Epidermal melanocyte (primary cell): ENCODE data around the gene TSPAN17.

Experiments
- DNase-seq: peaks from one replicate; pipeline ENCODE4 v3.0.0; 2011; ENCODE audit warnings: low spot score; ENCODE audit not compliant: insufficient read length

The TSPAN17 gene

DNA sequence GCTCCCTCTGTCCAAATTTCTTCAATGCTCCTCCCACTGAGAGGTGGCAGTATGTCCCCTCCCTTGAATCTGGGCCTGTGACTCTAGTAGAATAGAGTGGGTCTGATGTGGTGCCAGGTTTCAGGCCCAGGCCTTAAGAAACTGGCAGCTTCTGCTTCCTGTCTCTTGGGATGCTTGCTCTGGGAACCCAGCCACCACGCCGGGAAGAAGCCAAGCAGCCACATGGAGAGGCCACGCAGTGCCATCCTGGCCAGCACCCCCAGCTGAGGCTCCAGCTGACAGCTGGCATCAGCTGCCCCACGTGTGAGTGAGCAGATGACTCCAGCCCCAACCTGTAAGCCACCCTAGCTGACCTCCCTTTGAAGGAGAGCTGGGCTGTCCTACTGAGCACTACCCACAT, 7.3 kb upstream of the TSPAN17 start:
- DNase-seq, result no peak

DNA sequence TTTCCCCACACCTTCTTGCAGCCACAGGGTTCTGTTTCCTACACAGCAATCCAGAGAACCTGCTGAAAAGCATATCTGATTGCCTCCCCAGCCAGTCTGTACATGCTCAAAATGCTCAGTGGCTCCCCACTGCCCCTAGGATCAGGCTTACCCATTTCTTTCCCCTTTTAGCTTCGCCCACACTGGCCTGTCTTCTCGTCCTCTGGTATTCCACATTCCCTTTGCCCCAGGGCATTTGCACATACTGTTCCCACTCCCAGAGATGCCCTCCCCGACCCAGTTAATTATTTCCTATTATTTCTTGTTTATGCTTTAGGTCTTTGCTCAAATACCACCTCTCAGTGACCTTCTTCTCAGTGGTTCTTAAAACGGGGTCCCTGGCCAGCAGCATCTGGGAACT, 6.7 kb upstream of the TSPAN17 start:
- no peak for DNase-seq

DNA sequence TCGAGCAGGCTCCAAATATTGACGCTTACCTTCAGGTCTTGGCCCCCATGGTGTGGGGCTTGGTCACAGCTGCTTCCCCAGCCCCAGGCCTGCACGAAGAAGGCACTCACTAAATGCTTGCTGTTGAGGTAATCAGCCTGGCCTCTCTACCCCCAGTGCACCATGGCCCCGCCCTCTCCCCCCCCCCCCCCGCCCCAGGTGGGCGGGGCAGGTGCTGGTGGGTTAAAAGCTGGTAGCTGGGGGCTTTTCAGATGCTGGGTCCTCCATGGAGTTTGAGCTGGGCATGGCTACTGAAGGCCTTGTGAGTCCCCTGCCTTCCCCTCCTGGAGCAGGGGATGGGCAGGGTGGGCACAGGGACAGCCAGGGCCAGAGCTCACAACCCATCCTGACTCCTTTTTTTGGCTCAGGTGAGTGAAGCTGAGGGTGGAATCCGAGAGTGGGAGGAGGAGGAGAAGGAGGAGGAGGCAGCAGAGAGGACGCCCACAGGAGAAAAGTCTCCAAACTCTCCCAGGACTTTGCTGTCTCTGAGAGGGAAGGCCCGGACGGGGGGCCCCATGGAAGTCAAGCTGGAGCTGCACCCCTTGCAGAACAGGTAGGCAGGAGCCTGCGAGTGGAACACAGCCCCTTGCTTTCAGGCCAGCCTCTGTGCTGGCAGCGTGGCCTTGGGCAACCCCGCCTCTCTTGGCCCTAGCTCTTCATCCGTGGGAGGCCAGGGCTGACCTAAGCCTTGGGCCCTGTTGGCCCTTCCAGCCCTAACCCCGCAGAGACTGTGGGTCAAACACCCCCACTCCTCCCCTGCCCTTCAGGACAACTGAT, 4.4 kb upstream of the TSPAN17 start:
- DNase-seq, result no peak

DNA sequence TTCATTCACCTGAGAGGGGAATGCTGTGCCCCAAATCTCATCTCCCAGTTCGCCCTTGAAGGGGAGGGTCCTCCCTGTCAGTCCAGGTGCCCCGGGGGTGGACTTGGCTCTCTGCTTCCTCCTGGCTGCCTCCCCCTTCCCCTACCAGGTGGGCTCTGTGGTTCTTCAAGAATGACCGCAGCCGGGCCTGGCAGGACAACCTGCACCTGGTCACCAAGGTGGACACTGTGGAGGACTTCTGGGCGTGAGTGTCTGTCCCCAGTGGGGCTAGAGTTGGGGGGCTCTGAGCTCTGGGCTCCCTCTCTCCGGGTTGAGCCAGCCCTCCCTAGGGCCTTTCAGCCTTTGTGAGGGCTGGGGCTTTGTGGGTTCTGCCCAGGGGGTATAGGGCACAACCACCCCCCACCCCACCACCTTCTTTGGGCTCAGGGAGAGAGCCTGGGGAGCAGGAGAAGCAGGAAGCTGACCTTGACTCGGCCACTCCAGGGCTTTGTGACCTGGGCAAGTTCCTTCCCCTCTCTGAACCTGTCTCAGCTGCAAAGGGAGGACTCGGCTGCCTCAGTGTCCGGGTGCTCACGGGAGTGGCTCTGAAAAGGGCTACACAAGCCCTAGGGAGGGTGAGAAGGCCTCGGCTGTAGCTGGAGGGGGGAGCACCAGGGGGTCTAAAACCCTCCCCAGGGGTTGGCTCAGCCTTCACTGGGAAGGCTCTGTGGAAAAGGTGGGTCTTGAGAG, 3.6 kb upstream of the TSPAN17 start:
- no peak for DNase-seq

DNA sequence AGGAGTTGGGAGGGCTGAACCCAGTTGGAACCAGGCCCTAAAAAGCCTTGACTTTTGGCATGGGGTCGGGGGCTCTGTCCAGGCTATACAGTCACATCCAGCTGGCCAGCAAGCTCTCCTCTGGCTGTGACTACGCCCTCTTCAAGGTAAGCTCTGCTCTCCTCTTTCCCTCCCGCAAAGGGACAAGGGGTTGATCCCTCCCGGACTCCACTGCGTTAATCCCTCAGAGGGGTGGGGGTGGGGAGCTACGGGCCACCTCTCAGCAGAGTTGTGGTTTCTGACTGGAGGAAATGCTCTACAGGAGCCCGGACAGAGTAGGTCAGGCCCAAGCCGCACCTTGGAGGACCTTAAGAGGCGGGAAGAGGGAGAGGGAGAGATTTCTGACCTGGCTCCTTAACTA, 3.0 kb upstream of the TSPAN17 start:
- DNase-seq, result no peak

DNA sequence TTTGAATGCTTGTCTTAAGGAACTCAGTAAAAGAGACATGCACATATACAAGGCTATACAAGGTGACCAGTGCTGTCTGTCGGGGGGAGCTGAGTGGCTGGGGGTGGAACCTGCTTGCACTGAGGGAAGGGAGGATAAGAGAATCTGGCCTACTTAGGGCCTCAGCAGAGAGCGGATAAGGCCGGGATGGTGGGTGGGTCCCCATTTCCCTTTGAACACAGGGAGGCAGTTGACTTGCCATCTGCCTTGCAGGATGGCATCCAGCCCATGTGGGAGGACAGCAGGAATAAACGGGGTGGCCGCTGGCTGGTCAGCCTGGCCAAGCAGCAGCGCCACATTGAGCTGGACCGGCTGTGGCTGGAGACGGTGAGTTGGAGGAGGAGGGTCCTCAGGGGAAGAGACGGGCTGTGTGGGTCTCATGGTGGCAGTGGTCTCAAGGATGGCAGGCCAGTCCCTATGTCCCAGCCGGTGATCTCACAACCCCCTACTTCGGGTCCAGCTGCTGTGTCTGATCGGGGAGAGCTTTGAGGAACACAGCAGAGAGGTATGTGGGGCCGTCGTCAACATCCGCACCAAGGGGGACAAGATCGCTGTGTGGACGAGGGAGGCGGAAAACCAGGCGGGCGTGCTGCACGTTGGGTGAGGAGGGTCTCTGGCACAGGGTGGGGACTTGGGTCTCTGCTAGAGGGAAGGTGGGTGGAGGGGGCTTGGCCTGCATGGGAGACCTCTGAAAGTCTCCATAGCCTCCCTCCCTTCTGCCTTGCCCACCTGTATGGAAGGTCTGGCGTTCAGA, 2.2 kb upstream of the TSPAN17 start:
- DNase-seq, result no peak

DNA sequence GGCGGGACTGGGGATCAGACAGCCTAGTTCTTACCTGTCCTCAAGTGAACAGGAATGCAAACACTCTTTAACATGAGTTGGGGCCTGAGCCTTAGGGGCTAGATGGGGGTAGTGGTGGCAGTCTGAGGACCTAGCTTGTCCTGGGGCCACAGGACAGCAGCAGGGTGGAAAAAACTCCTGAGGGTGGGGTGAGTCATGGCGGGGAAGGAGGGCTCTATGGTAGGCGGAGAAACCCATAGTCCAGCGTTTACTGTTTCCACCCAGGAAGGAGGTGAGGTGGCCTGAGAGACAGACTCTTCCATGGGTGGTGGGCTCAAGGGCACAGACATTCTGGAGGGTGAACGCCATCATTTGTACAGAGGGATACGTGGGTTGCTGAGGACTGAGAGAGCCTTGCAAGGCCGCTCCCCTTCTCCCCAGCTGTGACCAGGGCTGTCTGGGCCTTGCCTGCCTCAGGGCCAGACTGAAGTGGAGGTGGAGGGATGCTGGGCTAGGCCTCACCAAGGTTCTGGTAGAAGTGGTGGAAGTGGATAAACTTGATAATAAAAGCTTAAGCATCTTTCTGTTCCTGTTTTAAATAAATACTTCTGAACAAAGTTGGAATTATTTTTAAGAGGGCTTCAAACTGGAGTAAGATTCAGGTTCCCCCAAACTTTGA, 1.1 kb upstream of the TSPAN17 start:
- no peak for DNase-seq

DNA sequence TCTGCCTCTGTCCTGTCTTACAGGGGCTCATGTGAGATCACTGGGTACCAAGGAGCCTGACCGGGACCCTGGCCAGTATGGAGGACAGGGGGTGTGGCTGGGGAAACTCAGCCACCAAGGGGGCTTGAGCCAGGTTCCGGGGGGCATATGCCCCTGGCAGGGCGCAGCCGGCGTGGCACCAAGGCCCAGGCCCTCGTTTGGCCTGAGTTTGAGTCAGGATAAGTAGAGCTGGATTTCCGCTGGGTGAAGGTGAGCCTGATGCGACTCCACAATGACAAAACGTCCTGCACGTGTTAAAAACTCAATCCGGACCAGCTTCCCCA, 616 bp upstream of the TSPAN17 start:
- no peak for DNase-seq

DNA sequence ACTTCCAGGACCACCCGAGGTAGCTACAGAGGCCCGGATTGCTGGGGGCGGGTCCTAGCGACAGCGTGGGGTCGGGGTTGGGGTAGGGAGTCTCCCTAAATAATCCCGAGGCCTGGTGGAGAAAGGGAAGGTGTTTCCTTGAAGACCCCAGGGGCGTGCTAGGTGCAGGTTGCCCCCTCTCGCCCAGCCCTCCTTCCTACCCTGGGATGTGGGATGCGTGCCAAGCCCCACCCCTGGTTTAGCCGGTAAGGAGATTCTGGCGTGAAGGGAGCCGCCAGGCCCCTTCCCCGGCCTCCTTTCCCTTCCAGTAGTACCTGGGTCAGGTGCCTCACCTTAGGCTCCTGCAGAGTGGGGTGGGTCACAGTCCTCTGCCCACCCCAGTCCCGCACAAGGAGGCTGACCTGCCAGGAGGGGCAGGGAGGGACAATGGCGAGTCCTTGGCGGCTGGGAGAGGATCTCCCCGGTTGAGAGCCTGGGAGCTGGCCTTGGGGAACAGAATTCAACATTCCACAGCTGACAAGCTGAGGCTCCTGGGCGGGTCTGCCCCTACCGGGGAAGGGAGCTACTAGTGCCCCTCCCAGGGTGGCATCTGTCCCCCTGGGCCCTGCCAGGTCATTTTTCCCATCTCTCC, 674 bp downstream of the TSPAN17 start:
- DNase-seq, result no peak

DNA sequence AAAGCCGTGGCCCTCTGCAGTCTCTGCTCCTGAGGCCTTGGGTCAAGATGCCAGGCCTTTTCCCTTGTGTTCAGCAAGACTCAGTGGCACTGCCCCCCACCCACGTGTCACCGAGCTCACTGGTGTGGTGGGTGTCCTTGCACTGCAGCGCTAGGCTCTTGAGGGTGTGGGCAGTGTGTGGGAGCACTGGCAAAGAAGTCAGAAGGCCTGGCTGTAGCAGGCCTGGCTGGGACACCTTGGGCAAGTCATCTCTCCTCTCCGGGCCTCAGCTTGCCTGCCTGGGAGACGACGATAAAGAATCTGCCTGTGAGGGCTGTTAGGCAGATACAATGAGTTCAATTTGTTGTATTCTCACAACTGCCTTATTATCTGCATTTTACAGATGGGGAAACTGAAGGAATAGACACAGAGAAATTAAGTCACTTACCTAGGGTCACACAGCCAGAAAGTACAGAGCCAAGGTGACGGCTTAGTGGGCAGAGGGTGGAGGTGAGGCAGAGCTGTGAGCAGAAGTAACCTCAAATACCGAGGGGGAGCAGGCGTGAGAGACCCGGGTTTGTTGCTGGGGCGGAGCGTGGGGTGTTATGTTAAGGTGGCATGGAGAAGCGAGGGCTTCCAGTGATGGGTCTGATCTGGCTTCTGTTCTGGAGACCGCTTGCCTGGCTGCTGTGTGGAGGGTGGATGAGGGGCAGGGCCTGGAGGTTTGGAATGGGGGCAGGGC, 1.4 kb downstream of the TSPAN17 start:
- no peak for DNase-seq

DNA sequence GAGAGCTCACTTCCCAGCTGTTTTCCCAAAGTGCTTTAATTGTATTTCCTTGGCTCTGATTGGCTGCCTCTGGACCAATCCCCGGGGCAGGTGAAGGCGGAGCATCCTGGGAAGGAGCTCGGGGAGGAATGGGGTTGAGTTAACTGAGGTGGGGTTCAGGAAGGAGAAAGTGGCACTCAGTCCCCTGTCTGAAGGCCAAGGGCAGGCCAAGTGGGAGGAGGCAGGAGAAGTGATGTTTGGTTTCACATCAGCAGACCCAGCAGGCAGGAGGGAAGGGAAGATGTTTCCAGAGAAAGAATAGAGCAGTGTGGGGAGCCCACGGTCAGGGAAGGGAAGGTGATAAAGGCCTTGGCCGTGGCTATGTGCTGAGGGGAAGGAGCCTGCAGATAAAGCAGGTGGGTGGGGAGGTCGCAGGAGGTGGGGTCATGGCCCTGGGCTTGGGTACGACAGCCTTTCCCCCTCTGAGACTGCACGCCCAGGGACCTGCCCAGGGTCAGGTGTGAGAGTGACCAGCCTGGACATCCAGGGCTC, 3.1 kb downstream of the TSPAN17 start:
- DNase-seq, result no peak

DNA sequence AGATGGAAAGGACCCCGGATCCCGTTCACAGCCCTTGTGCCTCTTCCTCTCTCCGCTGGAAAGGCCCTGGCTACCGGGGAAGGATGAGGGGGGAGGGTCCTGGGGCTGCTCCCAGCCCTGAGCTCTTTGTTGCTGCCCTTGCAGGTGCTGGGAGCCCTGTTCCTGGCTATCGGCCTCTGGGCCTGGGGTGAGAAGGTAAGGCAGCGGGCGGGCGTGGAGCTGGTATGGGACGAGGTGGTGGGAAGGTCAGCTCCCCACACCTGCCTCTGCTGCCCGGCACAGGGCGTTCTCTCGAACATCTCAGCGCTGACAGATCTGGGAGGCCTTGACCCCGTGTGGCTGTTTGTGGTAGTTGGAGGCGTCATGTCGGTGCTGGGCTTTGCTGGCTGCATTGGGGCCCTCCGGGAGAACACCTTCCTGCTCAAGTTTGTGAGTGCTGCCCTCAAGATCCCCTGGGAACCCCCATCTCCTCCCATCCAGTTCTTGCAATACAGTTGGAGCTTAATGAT, 4.2 kb downstream of the TSPAN17 start:
- DNase-seq, result no peak

DNA sequence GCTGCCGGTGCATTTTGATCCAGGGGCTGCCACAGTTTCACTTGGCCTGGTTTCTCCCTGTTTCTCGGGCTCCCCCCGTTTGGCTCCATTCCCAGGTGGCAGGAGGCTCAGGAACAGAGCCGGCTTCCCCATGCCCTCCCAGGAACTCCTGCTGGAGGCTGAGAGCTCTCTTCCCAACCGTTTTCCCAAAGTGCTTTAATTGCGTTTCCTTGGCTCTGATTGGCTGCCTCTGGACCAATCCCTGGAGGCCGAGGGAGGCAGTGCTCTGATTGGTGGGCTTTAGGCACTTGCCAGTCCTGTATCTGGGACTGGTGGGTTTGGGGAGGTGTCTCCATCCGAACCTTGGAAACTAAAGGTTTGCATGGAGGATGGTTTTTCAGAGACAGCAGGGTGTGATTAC, 4.9 kb downstream of the TSPAN17 start:
- no peak for DNase-seq

DNA sequence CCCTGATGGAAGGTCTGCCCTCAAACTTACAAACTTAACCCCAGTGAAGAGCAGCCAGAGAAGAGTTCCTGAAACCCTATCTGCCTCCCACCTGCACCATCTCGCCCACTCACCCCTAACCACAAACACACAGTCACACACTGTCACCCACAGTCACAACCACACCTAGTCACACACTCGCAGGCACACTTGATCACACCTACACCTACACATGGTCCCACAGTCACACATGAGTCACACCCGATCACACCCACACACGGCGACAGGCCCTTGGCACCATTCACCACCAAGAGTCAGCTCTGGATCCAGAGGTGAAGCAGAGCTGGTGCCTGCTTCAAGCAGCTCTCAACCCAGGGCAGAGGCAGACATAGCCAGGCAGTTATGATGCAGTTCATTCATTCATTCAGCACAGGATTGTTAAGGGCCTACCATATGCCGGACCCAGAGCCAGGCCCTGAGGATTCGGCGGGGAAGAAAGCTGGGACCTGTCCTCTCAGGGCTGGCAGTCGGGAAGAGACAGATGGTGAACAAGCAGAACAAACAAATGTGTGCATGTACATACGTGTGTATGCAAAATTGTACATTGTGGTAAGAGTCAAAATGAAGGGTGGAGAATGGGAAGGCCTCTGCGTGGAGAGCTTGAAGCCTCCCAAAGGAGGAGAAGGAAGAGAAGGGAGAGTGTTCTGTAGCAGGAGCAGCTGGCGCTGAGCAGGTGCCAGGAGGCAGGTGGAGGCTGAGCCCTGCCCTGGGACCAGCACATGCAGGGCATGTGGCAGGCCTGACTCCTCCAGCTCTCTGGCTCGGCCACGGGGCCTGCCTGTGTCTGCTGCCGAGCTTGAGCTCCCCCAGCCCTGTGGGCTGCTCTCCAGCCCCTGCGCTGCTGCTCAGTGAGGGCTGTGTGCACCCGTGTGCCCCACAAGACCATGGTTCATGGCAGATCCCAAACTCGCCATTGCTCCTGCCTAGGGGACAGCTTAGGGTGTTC, 6.4 kb downstream of the TSPAN17 start:
- no peak for DNase-seq

DNA sequence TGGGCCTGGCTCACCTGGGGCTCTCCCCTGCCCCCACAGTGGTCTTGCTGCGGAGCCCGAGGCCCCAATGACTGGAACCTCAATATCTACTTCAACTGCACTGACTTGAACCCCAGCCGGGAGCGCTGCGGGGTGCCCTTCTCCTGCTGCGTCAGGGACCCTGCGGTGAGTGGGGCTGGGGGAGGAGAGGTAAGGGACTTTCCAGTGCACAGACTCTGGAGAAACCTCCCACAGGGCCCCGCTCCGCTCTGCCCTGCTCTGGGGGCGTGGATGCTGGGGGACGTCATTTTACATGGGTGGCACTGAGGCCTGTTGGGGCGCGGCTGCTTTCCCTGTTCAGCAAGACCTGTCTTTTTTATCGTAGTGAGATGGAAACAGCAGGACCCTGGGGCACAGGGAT, 7.6 kb downstream of the TSPAN17 start:
- DNase-seq, result no peak

DNA sequence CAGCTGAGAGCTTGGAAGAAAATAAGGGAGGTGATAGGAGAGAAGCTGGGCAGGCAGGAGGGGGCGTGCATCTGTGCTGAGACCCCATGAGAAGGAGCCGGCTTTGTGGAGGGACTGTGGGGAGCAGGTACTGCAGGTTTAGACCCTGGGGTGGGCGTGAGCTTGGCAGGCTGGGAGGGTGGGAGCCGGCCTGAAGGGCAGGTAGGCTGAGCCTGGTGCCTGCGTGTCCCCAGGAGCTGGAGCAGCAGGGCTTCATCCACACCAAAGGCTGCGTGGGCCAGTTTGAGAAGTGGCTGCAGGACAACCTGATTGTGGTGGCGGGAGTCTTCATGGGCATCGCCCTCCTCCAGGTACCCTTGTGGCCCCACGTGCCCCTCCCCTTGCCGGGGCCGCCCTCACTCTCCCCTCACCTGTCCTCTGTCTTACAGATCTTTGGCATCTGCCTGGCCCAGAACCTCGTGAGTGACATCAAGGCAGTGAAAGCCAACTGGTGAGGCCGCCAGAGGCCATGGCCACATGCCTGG, 9.2 kb downstream of the TSPAN17 start:
- DNase-seq, result no peak

DNA sequence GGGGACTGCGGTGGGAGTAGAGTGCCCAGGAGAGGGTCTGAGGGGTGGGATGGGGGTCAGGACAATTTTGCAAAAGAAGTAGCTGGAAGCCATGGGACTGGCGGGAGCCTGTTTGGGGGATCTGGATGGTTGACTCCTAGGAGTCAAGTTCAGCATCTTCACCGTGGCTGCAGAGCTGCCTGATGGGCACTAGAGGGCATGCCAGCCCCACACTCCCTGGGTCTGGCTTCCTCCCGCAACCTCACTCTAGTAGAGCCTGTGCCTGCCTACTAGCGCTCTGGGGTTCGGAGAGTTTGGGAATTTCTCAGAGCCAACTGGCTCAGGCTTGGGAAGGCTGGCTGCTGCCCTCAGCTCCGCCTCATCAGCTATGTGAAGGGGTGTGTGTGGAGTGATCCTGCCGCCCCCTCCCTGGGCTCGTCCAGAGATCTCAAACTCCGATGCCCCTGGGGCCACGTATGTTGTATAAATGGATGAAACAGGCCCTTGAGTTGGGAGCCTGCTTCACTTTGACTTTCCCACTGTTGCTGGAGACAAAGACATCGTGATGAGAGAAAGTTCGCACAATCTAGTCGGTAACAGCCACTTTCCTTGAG, 10.8 kb downstream of the TSPAN17 start:
- DNase-seq, result peak; percentile 59

DNA sequence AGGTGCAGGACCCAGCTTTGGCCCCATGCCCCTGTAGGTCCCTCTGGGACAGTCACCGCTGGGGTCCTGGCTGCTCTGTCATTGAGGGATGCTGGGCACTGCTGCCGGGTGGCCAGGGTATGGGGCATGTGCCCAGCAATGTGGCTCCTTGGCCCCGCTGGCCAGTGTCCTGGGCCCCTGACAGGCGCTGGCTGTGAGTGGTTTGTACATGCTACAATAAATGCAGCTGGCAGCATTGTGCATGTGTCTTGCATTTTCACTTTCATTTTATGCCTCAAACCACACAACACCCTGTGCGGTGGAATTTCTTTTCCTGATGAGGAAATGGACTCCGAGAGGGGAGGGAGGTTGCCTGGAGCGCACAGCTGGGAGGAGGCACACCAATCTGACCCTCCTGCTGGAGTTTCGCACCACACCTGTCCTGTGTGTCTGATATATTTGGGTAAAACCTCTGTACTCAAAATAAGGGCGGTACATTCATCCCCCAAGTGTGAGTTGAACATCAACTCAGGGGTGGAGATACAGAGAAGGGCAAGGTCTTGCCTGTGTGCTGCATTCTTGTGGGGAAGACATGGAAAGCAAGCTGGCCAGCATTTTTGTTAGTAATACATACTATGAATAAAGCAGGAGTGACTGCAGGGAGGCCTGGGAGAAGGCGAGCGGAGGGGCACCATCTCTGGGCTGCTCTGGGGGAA, 11.7 kb downstream of the TSPAN17 start:
- no peak for DNase-seq
